Small intestine (tissue), 7 donors: Measurements from ENCODE around the gene OR10H1. TPM values are rescaled to one million over a fixed set of nuclear protein-coding genes. Genes with fewer than 3 reads are reported as not detected.
"Not testable (repeated sequence)": the region's sequence is repeated elsewhere in the genome, so short reads cannot be mapped to it uniquely, and the experiment has no call there.

ENCODE experiments used
- DNase-seq, 2 donors: peaks; one replicate each; pipeline versions ENCODE4 v3.0.0 to v3.0.0-alpha.2; 2013
- FAIRE-seq: peaks from 2 replicates; lab custom pipeline; 2012; peaks lifted over from hg19 to GRCh38; lab: Jason Lieb, UNC
- H3K27ac ChIP-seq, 3 donors: one replicate each; pipeline ENCODE4 v1.5.1; 2013; ENCODE audit warnings: low read length in 2 of 3, mild to moderate bottlenecking in 2 of 3, control low read depth in 1 of 3, inconsistent platforms in 1 of 3, low read depth in 1 of 3, moderate library complexity in 1 of 3
- H3K27me3 ChIP-seq, 3 donors: one replicate each; pipeline ENCODE4 v1.6.1; 2013; ENCODE audit warnings: low read length in 3 of 3, inconsistent platforms in 1 of 3; ENCODE audit not compliant: control insufficient read depth in 3 of 3, insufficient read depth in 3 of 3
- H3K36me3 ChIP-seq, 3 donors: one replicate each; pipeline ENCODE4 v1.6.1; 2013; ENCODE audit warnings: low read length in 3 of 3, inconsistent platforms in 1 of 3, low read depth in 1 of 3, mild to moderate bottlenecking in 1 of 3, moderate library complexity in 1 of 3; ENCODE audit not compliant: control insufficient read depth in 3 of 3, insufficient read depth in 2 of 3
- H3K4me1 ChIP-seq, 3 donors: one replicate each; pipeline ENCODE4 v1.6.1; 2013; ENCODE audit warnings: low read length in 2 of 3, inconsistent platforms in 1 of 3, low read depth in 1 of 3, mild to moderate bottlenecking in 1 of 3, moderate library complexity in 1 of 3; ENCODE audit not compliant: control insufficient read depth in 3 of 3, insufficient read depth in 2 of 3
- H3K4me3 ChIP-seq, 3 donors: one replicate each; pipeline ENCODE4 v1.5.1; 2013; ENCODE audit warnings: low read length in 3 of 3, control low read depth in 1 of 3, inconsistent platforms in 1 of 3, low read depth in 1 of 3, mild to moderate bottlenecking in 1 of 3, moderate library complexity in 1 of 3
- H3K9me3 ChIP-seq, 2 donors: one replicate each; pipeline ENCODE4 v1.6.1; 2013; ENCODE audit warnings: low read depth in 1 of 2, low read length in 1 of 2; ENCODE audit not compliant: control insufficient read depth in 2 of 2, insufficient read depth in 1 of 2
- WGBS, 3 donors: extraction: QIAGEN DNeasy Blood & Tissue Kit; methylation state at CpG; one replicate each; pipeline ENCODE4 v1.1.7; 2013; 5-methylcytosine and 5-hydroxymethylcytosine counted together
- polyA plus RNA-seq, 4 donors: library from polyadenylated mRNA; stranded (reverse) in 3 of 4; unstranded in 1 of 4; fragments of 200-250 nt in 3 of 4; fragments of 120-200 nt in 1 of 4; gene quantifications; one replicate each; pipeline versions ENCODE4 v1.2.1 to v1.2.3, GENCODE V29; 2013
- donor health status: healthy with polysubstance abuse.
- donor health status: control.
- donor health status: control.
- donor health status: Bipolar disorder and iron deficiency.
- donor health status: healthy.

The OR10H1 gene
- polyA plus RNA-seq, 4 donors = not detected

DNA sequence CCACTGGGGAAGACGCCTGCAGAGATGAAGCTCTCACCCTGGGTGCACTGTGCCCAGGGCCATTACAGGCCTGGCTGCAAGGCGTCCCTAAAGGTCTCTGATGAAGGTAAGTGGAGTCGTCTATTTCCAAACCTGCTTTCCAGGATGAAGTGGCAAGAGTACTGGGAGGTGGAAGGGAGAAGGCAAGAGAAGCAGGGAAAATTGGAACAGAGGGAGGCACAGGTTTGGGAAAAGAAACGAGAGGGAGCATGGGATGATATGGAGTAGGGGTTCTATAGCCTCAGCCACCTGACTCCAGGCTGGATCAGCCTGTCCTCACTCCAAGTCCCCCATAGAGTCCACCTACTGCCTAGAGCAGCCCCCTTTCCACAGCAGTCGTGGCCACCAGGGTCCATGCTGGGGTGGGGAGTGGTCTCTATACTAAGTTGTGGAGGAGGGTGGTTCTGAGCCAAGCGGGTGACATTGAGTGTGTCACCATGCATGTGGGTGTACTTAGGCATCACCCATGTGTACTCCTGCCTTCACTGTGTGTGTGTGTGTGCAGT lies 27.8 kb downstream of the OR10H1 start, which contains the start of gene OR10H5:
OR10H5 (plus strand) TSS at position 51 of the 545 bp plus-strand sequence. CDS start 6,388 bp downstream, outside the sequence.
- DNase-seq (no peak), FAIRE-seq (no peak)
- no peaks in the 10 kb centered on the region for H3K36me3 ChIP-seq
- no peak within 1 kb of the TSS for H3K4me3 ChIP-seq
- peaks cover 0 to 6% (median 2%) of the 10 kb centered on the region in 3 donors for H3K4me1 ChIP-seq
- WGBS, 3 donors = 74 to 86% (median 84%) methylated on average over 6 of the region's 6 CpGs
- H3K27me3 ChIP-seq = no peaks in the 10 kb centered on the region
- no peak within 1 kb of the TSS for H3K27ac ChIP-seq
- H3K9me3 ChIP-seq = no peaks in the 10 kb centered on the region

DNA sequence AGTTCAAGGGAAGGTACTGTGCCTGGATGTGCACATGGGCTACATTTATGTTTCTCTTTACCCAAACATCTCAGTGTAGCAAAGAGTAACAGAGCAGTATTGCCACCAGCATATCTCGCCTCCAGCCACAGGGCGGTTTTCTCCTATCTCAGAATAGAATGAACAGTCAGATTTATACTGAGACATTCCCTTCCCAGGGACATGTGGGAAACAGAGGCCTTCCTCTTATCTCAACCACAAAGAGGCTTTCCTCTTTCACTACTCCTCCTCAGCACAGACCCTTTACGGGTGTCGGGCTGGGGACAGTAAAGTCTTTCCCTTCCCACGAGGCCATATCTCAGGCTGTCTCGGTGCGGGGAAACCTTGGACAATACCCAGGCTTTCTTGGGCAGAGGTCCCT lies 32.6 kb downstream of the OR10H1 start:
- 31 to 45% (median 37%) methylated on average over 7 of the region's 7 CpGs for WGBS, 3 donors
- not testable (repeated sequence) for FAIRE-seq, DNase-seq, H3K27ac ChIP-seq, H3K9me3 ChIP-seq, H3K4me3 ChIP-seq, H3K27me3 ChIP-seq, H3K36me3 ChIP-seq, H3K4me1 ChIP-seq

DNA sequence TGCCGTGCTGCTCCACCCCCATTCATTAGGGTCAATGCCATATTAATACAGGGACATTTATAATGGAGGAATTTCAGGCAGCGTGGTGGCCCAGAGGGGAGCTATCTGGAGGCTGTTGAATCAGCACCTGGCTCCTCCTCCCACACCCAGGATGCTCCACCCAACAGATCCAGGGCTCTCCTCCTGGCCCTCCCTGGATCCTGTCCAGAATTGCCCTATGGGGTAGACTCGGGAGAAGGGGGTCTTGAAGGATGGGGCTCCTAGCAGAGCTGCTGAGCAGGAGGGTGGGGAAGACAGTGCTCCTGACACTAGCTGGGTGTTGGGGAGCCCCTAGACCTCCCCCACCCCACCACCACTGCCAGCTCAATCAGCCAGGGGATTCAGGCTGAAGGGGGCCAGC lies 33.3 kb downstream of the OR10H1 start:
- FAIRE-seq (no peak), DNase-seq (no peak)
- Histone ChIP-seq H3K9me3 (no peaks in the 10 kb centered on the region), H3K27me3 (no peaks in the 10 kb centered on the region), H3K4me3 (no peak overlapping the region), H3K27ac (no peak overlapping the region), H3K4me1 (peaks cover 0 to 4% (median 0%) of the 10 kb centered on the region in 3 donors), H3K36me3 (no peaks in the 10 kb centered on the region)
- WGBS, 3 donors = 53 to 72% (median 60%) methylated on average over 3 of the region's 3 CpGs

DNA sequence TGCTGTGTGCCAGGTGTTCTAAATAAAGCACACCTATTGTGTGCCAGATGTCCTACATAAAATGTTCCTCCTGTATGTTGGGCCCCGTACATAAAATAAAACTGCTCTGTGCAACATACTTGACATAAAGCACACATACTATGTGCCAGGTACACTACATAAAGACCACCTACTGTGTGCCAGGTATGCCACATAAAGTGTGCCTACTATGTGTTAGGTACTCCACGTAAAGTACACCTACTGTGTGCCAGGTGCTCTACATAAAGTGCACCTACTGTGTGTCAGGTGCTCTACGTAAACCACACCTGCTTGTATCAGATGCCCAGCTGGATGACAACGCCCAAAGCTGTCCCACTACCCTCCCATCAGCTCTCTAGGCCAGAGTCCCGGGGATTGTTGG lies 33.8 kb downstream of the OR10H1 start:
- Histone ChIP-seq H3K4me3 (no peak overlapping the region), H3K9me3 (no peaks in the 10 kb centered on the region), H3K4me1 (peaks cover 0 to 4% (median 0%) of the 10 kb centered on the region in 3 donors), H3K36me3 (no peaks in the 10 kb centered on the region), H3K27ac (no peak overlapping the region), H3K27me3 (no peaks in the 10 kb centered on the region)
- DNase-seq (no peak), FAIRE-seq (no peak)
- WGBS, 3 donors = 61 to 82% (median 74%) methylated on average over 5 of the region's 5 CpGs

DNA sequence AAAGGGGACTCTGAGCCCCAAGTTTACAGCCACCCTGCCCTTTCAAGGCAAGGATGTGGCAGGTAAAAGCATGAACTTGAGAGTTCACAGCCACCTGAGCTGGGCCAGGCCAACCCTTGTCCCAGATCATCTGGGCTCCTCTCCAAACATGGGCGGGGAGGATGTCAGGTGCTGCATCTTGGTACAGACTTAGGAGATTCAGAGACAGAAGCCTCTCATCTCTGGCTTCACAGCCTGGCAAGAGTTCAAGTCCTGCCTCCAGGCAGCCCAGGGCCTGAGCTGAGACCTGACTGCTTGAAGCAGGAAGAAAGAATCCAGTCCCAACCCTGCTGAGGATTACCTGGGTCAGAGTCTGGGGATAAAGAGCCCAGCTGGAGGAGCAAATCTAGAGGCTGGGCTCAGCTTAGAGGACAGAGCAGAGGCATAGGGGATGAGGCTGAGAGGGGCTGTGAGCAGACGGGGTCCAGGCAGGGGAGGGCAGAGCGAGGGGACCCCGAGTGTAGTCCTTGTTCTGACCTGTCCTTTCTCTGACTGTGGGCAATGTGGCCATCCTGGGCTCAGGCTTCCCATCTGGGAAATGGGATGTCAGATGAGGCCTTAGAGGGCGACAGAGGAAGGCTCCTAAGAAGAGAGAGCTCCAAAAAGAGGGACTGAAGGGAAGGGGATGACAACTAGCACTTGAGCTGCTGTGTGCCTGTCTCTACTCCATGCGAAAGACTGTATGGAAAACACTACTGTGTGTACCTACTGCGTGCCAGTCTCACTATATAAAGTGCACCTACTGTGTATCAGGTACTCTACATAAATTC lies 34.6 kb downstream of the OR10H1 start:
- H3K27ac ChIP-seq = peak overlapping the region in 2 of 3 donors; percentile 8 to 72
- FAIRE-seq (no peak), DNase-seq (peak in 1 of 2 donors; percentile 11)
- H3K9me3 ChIP-seq = no peaks in the 10 kb centered on the region
- WGBS, 3 donors = 65 to 80% (median 69%) methylated on average over 7 of the region's 7 CpGs
- H3K4me3 ChIP-seq = no peak overlapping the region
- H3K36me3 ChIP-seq = no peaks in the 10 kb centered on the region
- H3K4me1 ChIP-seq = peaks cover 0 to 4% (median 0%) of the 10 kb centered on the region in 3 donors
- H3K27me3 ChIP-seq = no peaks in the 10 kb centered on the region

DNA sequence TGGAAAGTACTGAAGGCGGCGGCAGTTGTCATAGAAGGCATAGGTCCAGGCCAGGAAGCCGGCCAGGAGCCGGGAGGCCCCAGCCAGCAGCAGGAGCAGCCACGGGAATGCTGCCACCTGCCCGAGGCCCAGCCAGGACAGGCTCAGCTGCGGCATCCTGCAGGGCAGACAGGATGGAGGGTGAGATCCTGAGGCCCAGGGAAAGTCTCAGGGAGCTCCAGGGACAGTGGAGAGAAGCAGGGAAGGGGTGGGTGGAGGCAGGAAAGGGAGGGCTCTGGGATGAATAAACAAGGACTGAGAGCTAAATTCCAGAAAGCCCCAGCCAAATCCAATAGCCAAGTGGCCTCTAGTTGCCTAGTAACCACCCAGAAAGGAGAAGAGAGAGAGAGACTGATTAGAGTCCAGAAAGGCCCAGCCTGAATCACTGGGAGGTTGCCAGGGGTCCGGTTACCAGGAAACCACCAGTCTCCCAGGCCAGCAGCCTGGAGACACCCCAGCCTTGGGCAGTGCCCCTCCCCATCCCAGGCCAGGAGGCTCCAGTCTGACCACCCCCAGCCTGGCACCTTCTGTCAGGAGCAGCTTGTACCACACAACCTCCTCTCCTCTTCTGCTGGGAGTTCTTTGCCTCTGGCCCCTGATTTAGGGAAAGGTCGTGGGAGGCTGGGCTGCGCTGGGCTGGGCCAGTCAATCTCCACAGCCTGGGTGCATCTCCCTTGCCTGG lies 35.5 kb downstream of the OR10H1 start:
- DNase-seq (peak; percentile 29 to 35), FAIRE-seq (no peak)
- Histone ChIP-seq H3K4me3 (no peak overlapping the region), H3K36me3 (no peaks in the 10 kb centered on the region), H3K4me1 (peaks cover 0 to 4% (median 0%) of the 10 kb centered on the region in 3 donors), H3K9me3 (no peaks in the 10 kb centered on the region), H3K27ac (peak overlapping the region in 2 of 3 donors; percentile 42 to 72), H3K27me3 (no peaks in the 10 kb centered on the region)
- 26 to 28% (median 26%) methylated on average over 9 to 10 of the region's 10 CpGs for WGBS, 3 donors

DNA sequence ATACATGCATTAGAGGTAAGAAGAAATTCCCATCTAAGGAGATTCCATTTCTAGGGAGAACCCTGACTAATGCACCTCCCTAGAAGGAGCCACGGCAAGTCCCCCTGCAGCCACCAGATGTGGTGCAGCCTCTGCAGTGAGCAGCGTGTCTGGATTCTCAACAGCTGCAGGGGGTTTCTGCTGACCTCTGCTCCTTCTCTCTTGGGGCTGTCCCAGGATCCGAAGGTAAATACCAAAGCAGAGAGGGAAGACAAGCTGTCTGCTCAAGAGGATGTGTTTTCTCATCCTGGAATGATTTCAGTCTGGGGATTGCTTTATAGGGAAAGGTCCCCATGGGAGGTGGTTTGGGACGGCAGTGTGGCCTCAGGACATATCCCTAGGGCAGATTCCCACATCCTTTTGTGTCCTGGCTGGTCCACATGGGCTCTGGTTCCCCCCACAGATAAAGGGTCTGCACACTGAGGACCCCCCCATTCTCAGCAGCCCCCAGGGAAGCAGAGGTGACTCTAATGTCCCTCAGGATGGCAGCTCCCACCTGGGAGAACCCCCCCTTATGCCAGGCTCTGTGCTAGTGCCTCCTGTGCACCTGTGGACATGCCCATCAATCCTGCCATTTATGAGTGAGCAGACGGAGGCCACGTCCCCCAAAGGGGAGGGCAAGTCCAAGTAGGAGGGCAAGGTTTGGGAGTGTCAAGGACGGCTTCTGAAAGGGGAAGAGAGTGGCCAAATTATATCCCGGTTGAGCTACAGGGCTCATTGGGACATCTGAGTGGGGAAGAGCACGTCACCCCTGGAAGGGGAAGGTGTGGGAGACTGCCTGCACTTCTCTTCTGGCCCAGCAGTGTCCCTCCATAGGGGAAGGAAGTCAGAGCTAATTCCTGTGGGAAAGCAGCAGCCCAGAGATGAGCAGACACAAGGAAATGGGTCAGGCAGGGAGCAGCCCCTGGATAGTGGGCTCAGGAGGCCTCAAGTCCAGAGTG lies 38.2 kb downstream of the OR10H1 start:
- peak in 1 of 2 donors; percentile 68 for DNase-seq
- peaks cover 0 to under 1% (median 0%) of the 10 kb centered on the region in 3 donors for H3K4me1 ChIP-seq
- H3K4me3 ChIP-seq = peak overlapping the region in 1 of 3 donors; percentile 17
- H3K27ac ChIP-seq = no peak overlapping the region
- no peaks in the 10 kb centered on the region for H3K9me3 ChIP-seq
- WGBS, 3 donors = 30 to 46% (median 35%) methylated on average over 9 of the region's 9 CpGs
- no peaks in the 10 kb centered on the region for H3K27me3 ChIP-seq
- FAIRE-seq = no peak
- H3K36me3 ChIP-seq = no peaks in the 10 kb centered on the region
